ENCODE measurements around the gene F2R.

- TF ChIP-seq POLR2AphosphoS5 (IDR thresholded peaks at IDR 0.05) (no peak), CTCF (IDR thresholded peaks at IDR 0.05) (no peak), POLR2A (IDR thresholded peaks at IDR 0.05) (no peak)
These were observed 65.8 kb downstream of the F2R start for GRCh38 chr5:76781775-76782174.

All from transverse colon (tissue), 4 donors.